Measurements from ENCODE around the gene KIF19.

- no peak for TF ChIP-seq CTCF (IDR thresholded peaks at IDR 0.05)
- no peak for TF ChIP-seq POLR2AphosphoS5 (IDR thresholded peaks at IDR 0.05)
- no peak for TF ChIP-seq POLR2A (IDR thresholded peaks at IDR 0.05)
- TF ChIP-seq EP300 (IDR thresholded peaks at IDR 0.05) = no peak
Observed at GRCh38 chr17:74404789-74405188, 78.8 kb downstream of the KIF19 start.
